ENCODE measurements around the gene RABGAP1L.
"Not testable (repeated sequence)": the region's sequence is repeated elsewhere in the genome, so short reads cannot be mapped to it uniquely, and the experiment has no call there.

RABGAP1L gene

GRCh38 chr1:174131032-174131638, 28.2 kb upstream of the RABGAP1L start:
- Histone ChIP-seq H3K4me3 (ENCODE audit: low read depth, low read length) (no peak overlapping the region), H3K4me1 (ENCODE audit: control insufficient read depth, insufficient read depth, low read length) (peaks cover 10% of the 10 kb centered on the region), H3K36me3 (ENCODE audit: control insufficient read depth, insufficient read depth, low read length) (no peaks in the 10 kb centered on the region), H3K9me3 (ENCODE audit: control insufficient read depth, insufficient read depth, low read depth, low read length) (peaks cover 4% of the 10 kb centered on the region; the same call in 1 of the 2 replicates), H3K9ac (ENCODE audit: low read length) (no peak overlapping the region), H3K27me3 (ENCODE audit: control insufficient read depth, insufficient read depth, low read length) (no peaks in the 10 kb centered on the region), H3K27ac (ENCODE audit: low read depth, low read length) (no peak overlapping the region)

- peaks cover 2% of the 10 kb centered on the region; the same call in 1 of the 2 replicates for H3K9me3 ChIP-seq (ENCODE audit: control insufficient read depth, insufficient read depth, low read depth, low read length)
- H3K36me3 ChIP-seq (ENCODE audit: control insufficient read depth, insufficient read depth, low read length): no peaks in the 10 kb centered on the region
- no peak overlapping the region for H3K27ac ChIP-seq (ENCODE audit: low read depth, low read length)
- peaks cover 10% of the 10 kb centered on the region for H3K4me1 ChIP-seq (ENCODE audit: control insufficient read depth, insufficient read depth, low read length)
- H3K4me3 ChIP-seq (ENCODE audit: low read depth, low read length): no peak overlapping the region
- H3K9ac ChIP-seq (ENCODE audit: low read length): no peak overlapping the region
- H3K27me3 ChIP-seq (ENCODE audit: control insufficient read depth, insufficient read depth, low read length): no peaks in the 10 kb centered on the region
Measured at GRCh38 chr1:174134003-174134659, 25.2 kb upstream of the RABGAP1L start.

GRCh38 chr1:174135211-174135610, 24.1 kb upstream of the RABGAP1L start:
- Histone ChIP-seq H3K4me3 (ENCODE audit: low read depth, low read length) (no peak overlapping the region), H3K36me3 (ENCODE audit: control insufficient read depth, insufficient read depth, low read length) (no peaks in the 10 kb centered on the region), H3K27me3 (ENCODE audit: control insufficient read depth, insufficient read depth, low read length) (no peaks in the 10 kb centered on the region), H3K9ac (ENCODE audit: low read length) (no peak overlapping the region), H3K9me3 (ENCODE audit: control insufficient read depth, insufficient read depth, low read depth, low read length) (peaks cover 2% of the 10 kb centered on the region; the same call in 1 of the 2 replicates), H3K4me1 (ENCODE audit: control insufficient read depth, insufficient read depth, low read length) (peaks cover 10% of the 10 kb centered on the region), H3K27ac (ENCODE audit: low read depth, low read length) (no peak overlapping the region)

- no peak overlapping the region for H3K9ac ChIP-seq (ENCODE audit: low read length)
- no peak overlapping the region for H3K27ac ChIP-seq (ENCODE audit: low read depth, low read length)
- no peak overlapping the region for H3K4me3 ChIP-seq (ENCODE audit: low read depth, low read length)
- no peaks in the 10 kb centered on the region for H3K36me3 ChIP-seq (ENCODE audit: control insufficient read depth, insufficient read depth, low read length)
- no peaks in the 10 kb centered on the region; the same call in 1 of the 2 replicates for H3K4me1 ChIP-seq (ENCODE audit: control insufficient read depth, insufficient read depth, low read length)
- H3K9me3 ChIP-seq (ENCODE audit: control insufficient read depth, insufficient read depth, low read depth, low read length): peaks cover 2% of the 10 kb centered on the region; the same call in 1 of the 2 replicates
- no peaks in the 10 kb centered on the region for H3K27me3 ChIP-seq (ENCODE audit: control insufficient read depth, insufficient read depth, low read length)
Measured at GRCh38 chr1:174136714-174137113, 22.6 kb upstream of the RABGAP1L start.

GRCh38 chr1:174142836-174143235, 16.5 kb upstream of the RABGAP1L start:
- Histone ChIP-seq H3K36me3 (ENCODE audit: control insufficient read depth, insufficient read depth, low read length) (no peaks in the 10 kb centered on the region), H3K9ac (ENCODE audit: low read length) (no peak overlapping the region), H3K4me3 (ENCODE audit: low read depth, low read length) (no peak overlapping the region), H3K27me3 (ENCODE audit: control insufficient read depth, insufficient read depth, low read length) (no peaks in the 10 kb centered on the region), H3K27ac (ENCODE audit: low read depth, low read length) (no peak overlapping the region), H3K9me3 (ENCODE audit: control insufficient read depth, insufficient read depth, low read depth, low read length) (no peaks in the 10 kb centered on the region), H3K4me1 (ENCODE audit: control insufficient read depth, insufficient read depth, low read length) (no peaks in the 10 kb centered on the region)

- H3K9ac ChIP-seq (ENCODE audit: low read length); H3K4me3 ChIP-seq (ENCODE audit: low read depth, low read length); H3K9me3 ChIP-seq (ENCODE audit: control insufficient read depth, insufficient read depth, low read depth, low read length); H3K36me3 ChIP-seq (ENCODE audit: control insufficient read depth, insufficient read depth, low read length); H3K27ac ChIP-seq (ENCODE audit: low read depth, low read length); H3K27me3 ChIP-seq (ENCODE audit: control insufficient read depth, insufficient read depth, low read length); H3K4me1 ChIP-seq (ENCODE audit: control insufficient read depth, insufficient read depth, low read length): not testable (repeated sequence)
Measured at GRCh38 chr1:174143727-174144396, 15.5 kb upstream of the RABGAP1L start.

- not testable (repeated sequence) for H3K4me1 ChIP-seq (ENCODE audit: control insufficient read depth, insufficient read depth, low read length); H3K27me3 ChIP-seq (ENCODE audit: control insufficient read depth, insufficient read depth, low read length); H3K4me3 ChIP-seq (ENCODE audit: low read depth, low read length); H3K9me3 ChIP-seq (ENCODE audit: control insufficient read depth, insufficient read depth, low read depth, low read length); H3K27ac ChIP-seq (ENCODE audit: low read depth, low read length); H3K36me3 ChIP-seq (ENCODE audit: control insufficient read depth, insufficient read depth, low read length); H3K9ac ChIP-seq (ENCODE audit: low read length)
Measured at GRCh38 chr1:174144397-174144783, 14.9 kb upstream of the RABGAP1L start.

GRCh38 chr1:174149216-174149615, 10.1 kb upstream of the RABGAP1L start:
- Histone ChIP-seq H3K9me3 (ENCODE audit: control insufficient read depth, insufficient read depth, low read depth, low read length) (peaks cover 3% of the 10 kb centered on the region; the same call in 1 of the 2 replicates), H3K36me3 (ENCODE audit: control insufficient read depth, insufficient read depth, low read length) (no peaks in the 10 kb centered on the region), H3K4me1 (ENCODE audit: control insufficient read depth, insufficient read depth, low read length) (no peaks in the 10 kb centered on the region), H3K4me3 (ENCODE audit: low read depth, low read length) (no peak overlapping the region), H3K27me3 (ENCODE audit: control insufficient read depth, insufficient read depth, low read length) (no peaks in the 10 kb centered on the region), H3K27ac (ENCODE audit: low read depth, low read length) (no peak overlapping the region), H3K9ac (ENCODE audit: low read length) (no peak overlapping the region)

- Histone ChIP-seq H3K27ac (ENCODE audit: low read depth, low read length) (no peak overlapping the region), H3K4me1 (ENCODE audit: control insufficient read depth, insufficient read depth, low read length) (no peaks in the 10 kb centered on the region), H3K9me3 (ENCODE audit: control insufficient read depth, insufficient read depth, low read depth, low read length) (peaks cover 3% of the 10 kb centered on the region; the same call in 1 of the 2 replicates), H3K27me3 (ENCODE audit: control insufficient read depth, insufficient read depth, low read length) (no peaks in the 10 kb centered on the region), H3K36me3 (ENCODE audit: control insufficient read depth, insufficient read depth, low read length) (no peaks in the 10 kb centered on the region), H3K9ac (ENCODE audit: low read length) (no peak overlapping the region), H3K4me3 (ENCODE audit: low read depth, low read length) (no peak overlapping the region)
Measured at GRCh38 chr1:174150499-174150898, 8.8 kb upstream of the RABGAP1L start.

GRCh38 chr1:174152427-174152826, 6.9 kb upstream of the RABGAP1L start:
- Histone ChIP-seq H3K9ac (ENCODE audit: low read length) (no peak overlapping the region), H3K4me1 (ENCODE audit: control insufficient read depth, insufficient read depth, low read length) (no peaks in the 10 kb centered on the region)

More at GRCh38 chr1:174152427-174152826, 6.9 kb upstream of the RABGAP1L start:
- Histone ChIP-seq H3K4me3 (ENCODE audit: low read depth, low read length) (no peak overlapping the region), H3K27ac (ENCODE audit: low read depth, low read length) (no peak overlapping the region), H3K36me3 (ENCODE audit: control insufficient read depth, insufficient read depth, low read length) (no peaks in the 10 kb centered on the region), H3K9me3 (ENCODE audit: control insufficient read depth, insufficient read depth, low read depth, low read length) (peaks cover 3% of the 10 kb centered on the region; the same call in 1 of the 2 replicates), H3K27me3 (ENCODE audit: control insufficient read depth, insufficient read depth, low read length) (no peaks in the 10 kb centered on the region)
